Upper lobe of right lung (tissue), 1 donor: Measurements from ENCODE around the gene CUEDC1. TPM values are rescaled to one million over a fixed set of nuclear protein-coding genes. Genes with fewer than 3 reads are reported as not detected.
A peak's percentile ranks its signal among the peaks of the same experiment; 100 is the strongest.

Experiments
- ATAC-seq: fragments of 200-7000 bp; cut with Tn5 transposase; one replicate; pipeline ENCODE4 v1.9.1; 2020; ENCODE audit warnings: mild to moderate bottlenecking, moderate library complexity
- DNase-seq: peaks from one replicate; pipeline ENCODE4 v3.0.0-alpha.2; 2020
- H3K27ac ChIP-seq: fragments of 200-600 bp; one replicate; pipeline ENCODE4 v1.8.0; 2022
- H3K27me3 ChIP-seq: fragments of 200-600 bp; one replicate; pipeline ENCODE4 v1.8.0; 2022; ENCODE audit warnings: mild to moderate bottlenecking
- H3K36me3 ChIP-seq: fragments of 200-600 bp; one replicate; pipeline ENCODE4 v1.8.0; 2022
- H3K4me1 ChIP-seq: fragments of 200-600 bp; one replicate; pipeline ENCODE4 v1.8.0; 2022
- H3K4me3 ChIP-seq: fragments of 200-600 bp; one replicate; pipeline ENCODE4 v1.8.0; 2022; ENCODE audit warnings: mild to moderate bottlenecking
- H3K9me3 ChIP-seq: fragments of 200-600 bp; one replicate; pipeline ENCODE4 v1.8.0; 2022
- intact Hi-C: fragments of 100-400 bp; cut with DNase I; formaldehyde crosslinking; loops from one replicate; pipeline ENCODE4 v1.11.0; 2022
- total RNA-seq: library from RNA; stranded (reverse); fragmentation: NEBNext Ultra II Directional; extraction: Animal tissue kit (Norgen Biotek cat#: 25700); gene quantifications from one replicate; pipeline ENCODE4 v1.2.1, GENCODE V29; 2021
- TF ChIP-seq, protein P1 (sequence below): fragments of 200-600 bp; IDR thresholded peaks from one replicate; pipeline ENCODE4 v1.8.0; 2022; ENCODE audit warnings: antibody characterized with exemption
- donor health status: DM: no; HTN: yes; CAD: no; lungs with severe emphysema.

Gene CUEDC1
- total RNA-seq, 1 donor from 2014 or later, result 41.9 TPM

DNA sequence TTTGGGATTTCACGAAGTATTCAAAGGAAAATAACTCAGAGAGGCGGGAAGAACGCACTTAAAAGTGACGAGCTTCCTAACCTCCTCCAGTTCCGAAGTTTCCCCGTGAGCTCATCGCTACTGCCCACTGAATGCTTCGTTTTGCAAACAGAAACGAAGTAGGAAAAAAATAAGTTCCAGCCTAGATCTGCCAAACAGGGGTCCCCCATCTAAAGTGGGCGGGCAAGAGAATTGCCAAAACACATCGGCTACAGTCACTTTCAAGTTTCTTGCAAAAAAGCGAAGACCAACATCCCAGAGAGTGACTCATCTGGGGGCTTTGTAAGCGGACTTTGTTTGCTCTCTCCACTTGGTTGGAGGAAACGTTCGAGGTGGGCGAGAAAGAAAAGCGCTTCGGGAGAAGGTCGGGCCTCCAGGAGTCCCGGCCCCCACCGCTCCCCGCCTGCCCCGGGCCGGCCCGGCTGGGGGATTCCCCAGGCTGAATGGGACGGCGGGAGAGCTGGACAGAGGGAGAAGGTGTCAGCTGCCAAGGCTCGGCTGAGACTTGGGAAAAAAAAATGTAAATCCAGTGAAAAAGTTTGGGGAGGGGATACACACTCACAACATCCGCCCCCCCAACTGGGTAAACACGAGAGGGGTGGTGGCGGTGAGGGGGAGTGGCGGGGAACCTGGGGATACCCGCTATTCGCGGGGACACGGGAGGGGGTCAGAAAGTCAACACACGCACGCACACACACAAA, 31.8 kb upstream of the CUEDC1 start:
- Histone ChIP-seq H3K27ac (peak overlapping the region; percentile 93), H3K4me1 (peaks cover 55% of the 10 kb centered on the region), H3K9me3 (no peaks in the 10 kb centered on the region), H3K4me3 (peak overlapping the region; percentile 83), H3K36me3 (peaks cover 7% of the 10 kb centered on the region), H3K27me3 (no peaks in the 10 kb centered on the region)
- DNase-seq (peak; percentile 73), ATAC-seq (peak; percentile 45)
- intact Hi-C loops, result no loop called here
- TF ChIP-seq, protein P1, sequence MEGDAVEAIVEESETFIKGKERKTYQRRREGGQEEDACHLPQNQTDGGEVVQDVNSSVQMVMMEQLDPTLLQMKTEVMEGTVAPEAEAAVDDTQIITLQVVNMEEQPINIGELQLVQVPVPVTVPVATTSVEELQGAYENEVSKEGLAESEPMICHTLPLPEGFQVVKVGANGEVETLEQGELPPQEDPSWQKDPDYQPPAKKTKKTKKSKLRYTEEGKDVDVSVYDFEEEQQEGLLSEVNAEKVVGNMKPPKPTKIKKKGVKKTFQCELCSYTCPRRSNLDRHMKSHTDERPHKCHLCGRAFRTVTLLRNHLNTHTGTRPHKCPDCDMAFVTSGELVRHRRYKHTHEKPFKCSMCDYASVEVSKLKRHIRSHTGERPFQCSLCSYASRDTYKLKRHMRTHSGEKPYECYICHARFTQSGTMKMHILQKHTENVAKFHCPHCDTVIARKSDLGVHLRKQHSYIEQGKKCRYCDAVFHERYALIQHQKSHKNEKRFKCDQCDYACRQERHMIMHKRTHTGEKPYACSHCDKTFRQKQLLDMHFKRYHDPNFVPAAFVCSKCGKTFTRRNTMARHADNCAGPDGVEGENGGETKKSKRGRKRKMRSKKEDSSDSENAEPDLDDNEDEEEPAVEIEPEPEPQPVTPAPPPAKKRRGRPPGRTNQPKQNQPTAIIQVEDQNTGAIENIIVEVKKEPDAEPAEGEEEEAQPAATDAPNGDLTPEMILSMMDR, result no peak

- Histone ChIP-seq H3K9me3 (no peaks in the 10 kb centered on the region), H3K27me3 (no peaks in the 10 kb centered on the region), H3K4me1 (peaks cover 64% of the 10 kb centered on the region), H3K4me3 (peak overlapping the region; percentile 3), H3K36me3 (peaks cover 20% of the 10 kb centered on the region), H3K27ac (no peak overlapping the region)
- TF ChIP-seq, protein P1, result no peak
- intact Hi-C loops, result no loop called here
- DNase-seq (no peak), ATAC-seq (no peak)
Measured at GRCh38 chr17:57985675-57985974, 30.4 kb upstream of the CUEDC1 start.

DNA sequence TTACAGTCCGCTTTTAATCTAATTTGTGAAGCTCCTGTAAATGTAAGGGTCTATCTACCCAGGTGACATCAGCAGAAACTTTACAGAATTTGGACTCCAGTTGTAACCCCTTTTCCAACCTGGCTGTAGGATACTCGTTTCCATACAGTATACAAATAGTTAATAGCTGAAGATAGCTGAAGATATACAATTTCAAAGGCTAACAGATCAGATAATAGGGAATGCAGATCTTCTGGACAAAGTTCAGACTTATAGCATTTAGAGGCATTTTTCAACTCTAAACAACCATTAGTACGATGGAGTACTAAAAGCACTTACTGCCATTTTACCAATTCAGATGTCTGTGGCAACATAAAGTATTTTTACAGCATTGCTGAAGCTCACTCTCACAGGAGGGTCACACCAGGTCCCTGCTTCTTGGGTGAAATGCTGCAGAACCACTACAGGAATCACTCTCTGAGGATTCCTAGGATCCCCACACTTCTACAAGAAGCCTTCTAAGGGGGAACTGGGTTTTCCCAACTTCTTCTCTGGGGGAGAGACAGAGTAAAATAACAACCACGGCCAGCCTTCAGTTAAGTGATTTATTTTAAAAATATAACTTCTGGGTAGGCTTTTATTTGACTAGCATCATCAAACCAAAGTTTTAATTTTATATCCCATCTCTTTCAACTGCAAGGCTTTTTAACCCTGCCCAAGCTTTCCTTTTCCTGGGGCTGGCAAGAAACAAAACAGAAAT, 29.9 kb upstream of the CUEDC1 start:
- TF ChIP-seq, protein P1, result no peak
- Histone ChIP-seq H3K9me3 (no peaks in the 10 kb centered on the region), H3K27ac (no peak overlapping the region), H3K36me3 (peaks cover 26% of the 10 kb centered on the region), H3K4me1 (peaks cover 64% of the 10 kb centered on the region), H3K27me3 (no peaks in the 10 kb centered on the region), H3K4me3 (peak overlapping the region; percentile 3)
- ATAC-seq, result no peak
- no peak for DNase-seq
- intact Hi-C loops, result no loop called here

GRCh38 chr17:57984261-57984890, 29.2 kb upstream of the CUEDC1 start:
- H3K27ac ChIP-seq, result no peak overlapping the region
- intact Hi-C loops, result no loop called here
- peaks cover 64% of the 10 kb centered on the region for H3K4me1 ChIP-seq
- H3K27me3 ChIP-seq, result no peaks in the 10 kb centered on the region
- TF ChIP-seq, protein P1, result no peak
- peaks cover 33% of the 10 kb centered on the region for H3K36me3 ChIP-seq
- H3K4me3 ChIP-seq, result no peak overlapping the region
- no peaks in the 10 kb centered on the region for H3K9me3 ChIP-seq
- ATAC-seq, result no peak
- no peak for DNase-seq

DNA sequence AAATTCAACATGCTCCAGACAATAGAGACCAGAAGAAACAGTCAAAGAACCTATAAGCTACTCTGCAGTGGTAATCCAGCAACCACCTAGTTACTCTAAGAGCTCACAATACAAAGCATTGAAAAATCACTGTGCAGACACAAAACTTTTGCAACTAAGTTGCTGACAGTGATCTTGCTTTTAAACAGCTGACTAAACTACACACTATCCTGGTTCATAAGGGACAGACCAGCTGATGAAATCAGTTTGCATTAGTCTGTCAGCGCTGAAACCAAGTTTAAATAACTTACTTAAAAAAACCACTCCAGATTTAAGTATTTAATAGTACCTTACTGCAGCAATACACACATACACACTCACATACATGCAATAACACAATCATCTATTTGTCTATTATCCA, 28.2 kb upstream of the CUEDC1 start:
- TF ChIP-seq, protein P1, result no peak
- H3K4me1 ChIP-seq, result peaks cover 56% of the 10 kb centered on the region
- ATAC-seq (no peak), DNase-seq (no peak)
- H3K9me3 ChIP-seq, result no peaks in the 10 kb centered on the region
- H3K36me3 ChIP-seq, result peaks cover 42% of the 10 kb centered on the region
- H3K4me3 ChIP-seq, result no peak overlapping the region
- no peaks in the 10 kb centered on the region for H3K27me3 ChIP-seq
- intact Hi-C loops, result no loop called here
- H3K27ac ChIP-seq, result no peak overlapping the region
